ENCODE data around the gene WDFY4. TPM values are rescaled to one million over a fixed set of nuclear protein-coding genes. Genes with fewer than 3 reads are reported as not detected.

WDFY4 gene
- total and polyA plus RNA-seq, 2 of the 13 experiments (the other 11 are each of a cell fraction or from before 2014, with no cell fraction given): not detected

DNA sequence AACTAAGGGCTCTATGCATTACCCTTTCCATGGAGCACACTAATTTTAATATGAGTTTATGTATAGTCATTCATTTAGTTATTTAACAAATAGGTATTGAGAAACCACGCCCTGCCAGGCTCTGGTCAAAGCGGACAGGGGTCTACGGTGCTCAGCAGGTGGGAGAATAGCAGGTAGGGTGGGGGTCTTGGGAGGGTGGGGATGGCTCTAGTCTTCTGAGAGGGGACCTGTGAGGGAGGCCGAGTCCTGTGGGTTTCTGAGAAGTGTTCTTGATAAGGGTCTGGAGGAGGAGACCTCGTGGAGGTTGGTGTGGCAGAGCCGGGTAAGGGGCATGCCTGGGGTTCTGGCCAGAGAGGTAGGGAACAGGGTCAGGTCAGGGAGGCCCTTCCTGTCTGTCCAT lies 1.1 kb downstream of the WDFY4 start (continued):
- TF ChIP-seq DBP (CRISPR knock-in tag; IDR thresholded peaks at IDR 0.05; ENCODE audit: not compliant biosample characterization): no peak
- TF ChIP-seq MTF1 (CRISPR knock-in tag; IDR thresholded peaks at IDR 0.05): no peak
- TF ChIP-seq ZBTB49 (CRISPR knock-in tag; IDR thresholded peaks at IDR 0.05; ENCODE audit: borderline replicate concordance): no peak
- TF ChIP-seq ZNF562 (CRISPR knock-in tag; IDR thresholded peaks at IDR 0.05; ENCODE audit: borderline replicate concordance): no peak
- no peak for TF ChIP-seq ZFP91 (CRISPR knock-in tag; IDR thresholded peaks at IDR 0.05; ENCODE audit: borderline replicate concordance)
- no peak for TF ChIP-seq MTA3 (CRISPR knock-in tag; IDR thresholded peaks at IDR 0.05)

GRCh38 chr10:48690791-48691660 lies 6.4 kb downstream of the WDFY4 start:
- no TSS peak for BruUV-seq (replicated peaks)
- Histone ChIP-seq H3K79me2 (ENCODE audit: insufficient read depth, low read length) (no peaks in the 10 kb centered on the region), H3K27me3 (ENCODE audit: control insufficient read depth in 1 of 2, insufficient read depth in 2 of 2, low read length in 2 of 2) (no peaks in the 10 kb centered on the region; a peak in 1 of 5 replicates), H4K20me1 (ENCODE audit: insufficient read depth, low read length) (no peaks in the 10 kb centered on the region), H3K4me3 (replicated peaks in 1 of 3; ENCODE audit: insufficient read depth in 1 of 3, low read depth in 2 of 3, low read length in 3 of 3) (no peak overlapping the region), H3K9ac (ENCODE audit: insufficient read depth, low read depth, low read length) (no peak overlapping the region), H3K4me2 (ENCODE audit: low read depth, low read length) (no peak overlapping the region), H2AFZ (ENCODE audit: low read length) (no peak overlapping the region), H3K9me3 (ENCODE audit: low read length) (no peaks in the 10 kb centered on the region), H3K27ac (ENCODE audit: extremely low read length, insufficient read depth, low read length) (no peak overlapping the region), H3K36me3 (replicated peaks in 1 of 2; ENCODE audit: control insufficient read depth in 1 of 2, insufficient read depth in 2 of 2, low read length in 2 of 2) (no peaks in the 10 kb centered on the region), H3K4me1 (ENCODE audit: insufficient read depth, low read length) (no peaks in the 10 kb centered on the region)
- intact Hi-C loops (cut with micrococcal nuclease; ENCODE audit: unreplicated experiment) (no loop called here), in situ Hi-C loops (cut with HindIII; ENCODE audit: extremely low pct_ligation_motif_present, low pct_unique_long_range_greater_than_20kb) (no loop called here)
- DNase-seq (ENCODE audit: low spot score) (no peak), ATAC-seq (no peak; the same call in 2 of the 3 replicates), FAIRE-seq (no peak)
- no peak for TF ChIP-seq ZNF44 (CRISPR knock-in tag; IDR thresholded peaks at IDR 0.05)
- TF ChIP-seq MAZ (IDR thresholded peaks at IDR 0.05; ENCODE audit: borderline replicate concordance, low read depth, low read length): no peak
- TF ChIP-seq MAZ (CRISPR knock-in tag; IDR thresholded peaks at IDR 0.05; ENCODE audit: low read depth): no peak
- TF ChIP-seq FOSL1 (CRISPR knock-in tag; IDR thresholded peaks at IDR 0.05; ENCODE audit: borderline replicate concordance): no peak
- TF ChIP-seq SOX5 (CRISPR knock-in tag; IDR thresholded peaks at IDR 0.05; ENCODE audit: borderline replicate concordance): no peak
- no peak for TF ChIP-seq KLF6 (CRISPR knock-in tag; IDR thresholded peaks at IDR 0.05)
- TF ChIP-seq ZNF10 (CRISPR knock-in tag; IDR thresholded peaks at IDR 0.05; ENCODE audit: borderline replicate concordance, low read depth): no peak
- WGBS (ENCODE audit: low lambda C conversion rate): 0% methylated on average over 3 of the region's 12 CpGs
- ChIA-PET POLR2A (no interaction called here), CTCF (ENCODE audit: low intra/inter-chr PET ratio, low total read pairs) (no interaction called here)

All from HepG2 (cell line).